ENCODE data around the gene MSS51.

- TF ChIP-seq POLR2A (IDR thresholded peaks at IDR 0.05) (no peak), CTCF (IDR thresholded peaks at IDR 0.05) (no peak), POLR2AphosphoS5 (IDR thresholded peaks at IDR 0.05; ENCODE audit: insufficient read depth in 1 of 2, low read depth in 1 of 2) (no peak)
Measured at GRCh38 chr10:73399063-73399462, 34.3 kb downstream of the MSS51 start.

Data from vagina (tissue), 2 donors.